K562 (cell line): ENCODE results near the gene RAB43. TPM values are rescaled to one million over a fixed set of nuclear protein-coding genes. Genes with fewer than 3 reads are reported as not detected.
A peak's percentile ranks its signal among the peaks of the same experiment; 100 is the strongest.

Source experiments
- ATAC-seq: fragments of 200-7000 bp; cut with Tn5 transposase; 3 replicates; pipeline ENCODE4 v1.9.1; 2020; ENCODE audit warnings: moderate library complexity
- BruUV-seq: library from RNA; stranded (reverse); fragments of 400-500 nt; replicated peaks from 2 replicates; lab custom pipeline; 2021; lab: Mats Ljungman, UMichigan
- CTCF ChIA-PET: fragments of 300-600 bp; formaldehyde crosslinking; extraction: SDS; loops from one replicate; lab custom pipeline; 2021; ENCODE audit warnings: low intra/inter-chr PET ratio; lab: Yijun Ruan, JAX
- POLR2A ChIA-PET: fragments of 300-600, 350-650 bp; sonication (Branson Sonifier 250); formaldehyde crosslinking; extraction: SDS; loops from one replicate; lab custom pipeline; 2021; ENCODE audit warnings: antibody characterized with exemption, inconsistent platforms; lab: Yijun Ruan, JAX
- DNase-seq, 4 experiments: peaks; one replicate each; pipeline versions ENCODE4 v3.0.0 to v3.0.0-alpha.2; 2011 to 2018; ENCODE audit warnings: low spot score in 3 of 4, mixed read lengths in 3 of 4; ENCODE audit errors: extremely low read depth in 1 of 4
- FAIRE-seq: peaks from 2 replicates; lab custom pipeline; 2011; peaks lifted over from hg19 to GRCh38; lab: Jason Lieb, UNC
- H2AFZ ChIP-seq: 2 replicates; pipeline ENCODE4 v1.6.0; 2011; ENCODE audit warnings: low read depth, low read length, control low read depth, inconsistent platforms
- H3K27ac ChIP-seq: fragments of 200-600 bp; 3 replicates; pipeline ENCODE4 v1.8.0; 2011; ENCODE audit warnings: low read depth, mild to moderate bottlenecking, control low read depth, inconsistent platforms, low read length, moderate library complexity, mixed read lengths; ENCODE audit errors: extremely low read depth
- H3K27me3 ChIP-seq, 2 experiments: fragments of 300-600 bp in 1 of 2; 2 replicates in 1 of 2; 3 replicates in 1 of 2; pipeline versions ENCODE4 v1.6.0 to v1.8.0; 2011; ENCODE audit warnings: inconsistent platforms in 2 of 2, low read length in 2 of 2, mild to moderate bottlenecking in 1 of 2, mixed read lengths in 1 of 2, moderate library complexity in 1 of 2; ENCODE audit not compliant: control insufficient read depth in 2 of 2, insufficient read depth in 2 of 2
- H3K36me3 ChIP-seq: fragments of 300-600 bp; 3 replicates; pipeline ENCODE4 v1.8.0; 2011; ENCODE audit warnings: mild to moderate bottlenecking, low read length, inconsistent platforms; ENCODE audit not compliant: control insufficient read depth, insufficient read depth
- H3K4me1 ChIP-seq, 2 experiments: fragments of 200-600 bp in 1 of 2; replicated peaks in 1 of 2; 2 replicates in 1 of 2; 3 replicates in 1 of 2; pipeline versions ENCODE4 v1.5.1 to v1.8.0; 2011; ENCODE audit warnings: inconsistent platforms in 2 of 2, low read length in 2 of 2, mild to moderate bottlenecking in 1 of 2, mixed read lengths in 1 of 2, moderate library complexity in 1 of 2; ENCODE audit not compliant: control insufficient read depth in 2 of 2, insufficient read depth in 2 of 2
- H3K4me2 ChIP-seq: 2 replicates; pipeline ENCODE4 v1.6.1; 2011; ENCODE audit warnings: low read length, control low read depth, inconsistent platforms, mixed read lengths; ENCODE audit not compliant: insufficient read depth
- H3K4me3 ChIP-seq: fragments of 200-600 bp; sonication (generic), shearing (Covaris generic); 2 replicates; pipeline ENCODE4 v1.5.1; 2016; ENCODE audit warnings: control low read depth, inconsistent platforms
- H3K79me2 ChIP-seq: fragments of 200-600 bp; 3 replicates; pipeline ENCODE4 v1.8.0; 2011; ENCODE audit warnings: low read length, inconsistent platforms; ENCODE audit not compliant: control insufficient read depth, insufficient read depth
- H3K9ac ChIP-seq, 2 experiments: 2 replicates each; pipeline versions ENCODE4 v1.6.0 to v1.6.1; 2011; ENCODE audit warnings: low read depth in 2 of 2, low read length in 2 of 2, control low read depth in 1 of 2, inconsistent platforms in 1 of 2, mild to moderate bottlenecking in 1 of 2, mixed read lengths in 1 of 2; ENCODE audit not compliant: insufficient read depth in 1 of 2
- H3K9me1 ChIP-seq: one replicate; pipeline ENCODE4 v1.6.0; 2011; ENCODE audit warnings: inconsistent platforms, mild to moderate bottlenecking, low read length, moderate library complexity; ENCODE audit not compliant: control insufficient read depth, insufficient read depth
- H3K9me3 ChIP-seq: replicated peaks from 2 replicates; pipeline ENCODE4 v1.5.1; 2011; ENCODE audit warnings: low read depth, low read length, inconsistent platforms; ENCODE audit not compliant: control insufficient read depth, insufficient read depth
- H4K20me1 ChIP-seq: replicated peaks from 2 replicates; pipeline ENCODE4 v1.6.1; 2011; ENCODE audit warnings: low read length, inconsistent platforms, mixed read lengths; ENCODE audit not compliant: control insufficient read depth, insufficient read depth
- FOXA3 ChIP-seq, 2 experiments: fragments of 450-650 bp in 1 of 2; sonication (generic) in 1 of 2; formaldehyde crosslinking; IDR thresholded peaks in 1 of 2; conservative IDR thresholded peaks in 1 of 2; 2 replicates each; pipeline versions ENCODE4 v1.4.0 to v1.8.0; 2020 to 2022; ENCODE audit warnings: mild to moderate bottlenecking in 2 of 2, missing genetic modification reagents in 1 of 2
- HINFP ChIP-seq: fragments of 450-650 bp; conservative IDR thresholded peaks from 2 replicates; pipeline ENCODE4 v1.6.1; 2016; ENCODE audit warnings: missing genetic modification characterization, low read depth, mild to moderate bottlenecking, control low read depth, missing compliant biosample characterization
- ZNF134 ChIP-seq: fragments of 250-450 bp; sonication (Bioruptor Pico); conservative IDR thresholded peaks from 2 replicates; pipeline ENCODE4 v1.4.0; 2020
- WGBS: fragments of 100-300 bp; shearing (Covaris generic); methylation state at CpG from one replicate; pipeline ENCODE4 v1.1.6; 2016; ENCODE audit warnings: low coverage, mixed read lengths; ENCODE audit not compliant: insufficient coverage; ENCODE audit errors: missing lambda C conversion rate; 5-methylcytosine and 5-hydroxymethylcytosine counted together
- in situ Hi-C: fragments of 300-500 bp; cut with MboI; formaldehyde crosslinking; loops from 4 replicates; pipeline ENCODE4 v1.15.0; 2018; ENCODE audit warnings: inconsistent platforms, mixed read lengths
- intact Hi-C: fragments of 100-400 bp; cut with micrococcal nuclease; formaldehyde crosslinking; loops from 2 replicates; pipeline ENCODE4 v1.14.2; 2022
- polyA plus RNA-seq, 8 experiments: library from polyadenylated mRNA; depleted of rRNA in 4 of 8; stranded (reverse) in 5 of 8; unstranded in 3 of 8; fragments of >200 nt; fragmentation: Nextera tagmentation in 2 of 8; fragmentation: Illumina TruSeq in 1 of 8; extraction: Ambion mirVana in 2 of 8; extraction: Trizol in 1 of 8; gene quantifications; 2 replicates each; pipeline versions ENCODE4 v1.2.1 to v1.2.3, GENCODE V29; 2011 to 2014; ENCODE audit warnings: inconsistent platforms in 1 of 8, missing spikeins in 1 of 8
- total RNA-seq, 7 experiments: library from RNA; depleted of rRNA in 6 of 7; stranded (reverse); fragments of >200 nt in 6 of 7; fragmentation: Illumina TruSeq in 2 of 7; extraction: Trizol in 2 of 7; gene quantifications; 2 replicates each; pipeline versions ENCODE4 v1.2.1 to v1.2.3, GENCODE V29; 2011 to 2021; ENCODE audit warnings: low replicate concordance in 1 of 7

Gene RAB43
- total and polyA plus RNA-seq, 9 of the 15 experiments (the other 6 are each of a cell fraction or from before 2014, with no cell fraction given) = 0.04 to 6.8 (median 1.7) TPM; not detected in 2

- Histone ChIP-seq H3K4me1 (peaks cover 0 to 6% of the 10 kb centered on the region in 2 experiments; a peak in 3 of 5 replicates), H3K4me2 (no peak overlapping the region), H3K9ac (no peak overlapping the region), H3K9me1 (no peaks in the 10 kb centered on the region), H3K4me3 (no peak overlapping the region), H4K20me1 (no peaks in the 10 kb centered on the region), H3K27ac (no peak overlapping the region), H2AFZ (no peak overlapping the region), H3K9me3 (no peaks in the 10 kb centered on the region), H3K79me2 (no peaks in the 10 kb centered on the region), H3K36me3 (no peaks in the 10 kb centered on the region), H3K27me3 (no peaks in the 10 kb centered on the region)
- BruUV-seq = no TSS peak
- in situ Hi-C loops = no loop called here
- ChIA-PET CTCF (no interaction called here), POLR2A (no interaction called here)
- intact Hi-C loops = no loop called here
- WGBS = 38% methylated on average over 7 of the region's 7 CpGs
- no peak for DNase-seq
- no peak for ATAC-seq
- TF ChIP-seq FOXA3 (CRISPR knock-in tag; conservative IDR thresholded peaks at IDR 0.05 in 1 of 2, IDR thresholded peaks at IDR 0.05 in 1 of 2) (no peak), HINFP (tag) (no peak), ZNF134 (CRISPR knock-in tag) (peak; percentile 84)
- FAIRE-seq = no peak
Observed at GRCh38 chr3:129077222-129077621, 44.4 kb downstream of the RAB43 start.
